Measurements from ENCODE around the gene ZNF592.
A peak's percentile ranks its signal among the peaks of the same experiment; 100 is the strongest.

The ZNF592 gene

DNA sequence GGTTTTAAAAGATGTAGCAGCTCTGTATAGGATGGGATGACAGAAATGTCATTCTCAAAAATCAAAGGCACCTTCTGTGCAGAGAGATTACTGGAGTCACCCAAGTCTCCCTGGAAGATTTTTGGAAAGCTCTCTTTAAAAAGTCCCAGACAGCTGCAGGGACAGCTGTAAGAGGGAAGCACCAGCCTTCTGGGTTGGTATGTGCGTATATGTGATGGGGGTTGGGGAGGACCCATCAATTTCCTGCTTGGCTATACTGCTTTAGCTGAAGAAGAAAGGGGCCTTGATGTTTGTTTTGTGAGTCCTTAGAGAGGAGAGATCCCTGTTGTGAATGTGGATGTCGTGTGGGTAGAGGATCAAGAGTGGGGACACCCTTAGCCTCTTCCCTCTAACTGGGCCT is 27.0 kb upstream of the ZNF592 start:
- Histone ChIP-seq H3K4me3 (replicated peaks; ENCODE audit: insufficient read depth, low read length) (no peak overlapping the region), H3K27ac (replicated peaks) (peak overlapping the region; percentile 75), H3K27me3 (ENCODE audit: insufficient read depth, poor library complexity, severe bottlenecking) (no peaks in the 10 kb centered on the region)
- TF ChIP-seq SPI1 (IDR thresholded peaks at IDR 0.05; ENCODE audit: borderline replicate concordance, low read depth), result no peak
- no peak for DNase-seq (ENCODE audit: low read depth in 1 of 2, low spot score in 1 of 2)

DNA sequence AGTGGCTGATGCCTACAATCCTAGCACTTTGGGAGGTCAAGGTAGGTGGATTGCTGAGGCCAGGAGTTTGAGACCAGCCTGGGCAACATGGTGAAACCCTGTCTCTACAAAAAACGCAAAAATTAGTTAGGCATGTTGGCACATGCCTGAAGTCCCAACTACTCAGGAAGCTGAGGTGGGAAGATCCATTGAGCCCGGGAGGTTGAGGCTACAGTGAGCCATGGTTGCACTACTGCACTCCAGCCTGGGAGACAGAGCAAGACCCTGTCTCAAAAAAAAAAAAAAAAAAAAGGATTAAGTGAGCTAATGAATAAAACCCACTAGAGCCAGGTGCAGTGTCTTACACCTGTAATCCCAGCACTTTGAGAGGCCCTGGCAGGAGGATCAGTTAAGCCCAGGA is 25.8 kb upstream of the ZNF592 start:
- no peak overlapping the region for H3K27ac ChIP-seq (replicated peaks)

GRCh38 chr15:84725001-84725491 is 23.3 kb upstream of the ZNF592 start:
- no peaks in the 10 kb centered on the region for H3K27me3 ChIP-seq (ENCODE audit: insufficient read depth, poor library complexity, severe bottlenecking)
- peak; percentile 38; the same call in 1 of the 2 replicates for TF ChIP-seq POLR2AphosphoS5 (IDR thresholded peaks at IDR 0.05; ENCODE audit: low read depth)
- TF ChIP-seq SPI1 (IDR thresholded peaks at IDR 0.05; ENCODE audit: borderline replicate concordance, low read depth), result peak; percentile 80
- TF ChIP-seq, protein P1, sequence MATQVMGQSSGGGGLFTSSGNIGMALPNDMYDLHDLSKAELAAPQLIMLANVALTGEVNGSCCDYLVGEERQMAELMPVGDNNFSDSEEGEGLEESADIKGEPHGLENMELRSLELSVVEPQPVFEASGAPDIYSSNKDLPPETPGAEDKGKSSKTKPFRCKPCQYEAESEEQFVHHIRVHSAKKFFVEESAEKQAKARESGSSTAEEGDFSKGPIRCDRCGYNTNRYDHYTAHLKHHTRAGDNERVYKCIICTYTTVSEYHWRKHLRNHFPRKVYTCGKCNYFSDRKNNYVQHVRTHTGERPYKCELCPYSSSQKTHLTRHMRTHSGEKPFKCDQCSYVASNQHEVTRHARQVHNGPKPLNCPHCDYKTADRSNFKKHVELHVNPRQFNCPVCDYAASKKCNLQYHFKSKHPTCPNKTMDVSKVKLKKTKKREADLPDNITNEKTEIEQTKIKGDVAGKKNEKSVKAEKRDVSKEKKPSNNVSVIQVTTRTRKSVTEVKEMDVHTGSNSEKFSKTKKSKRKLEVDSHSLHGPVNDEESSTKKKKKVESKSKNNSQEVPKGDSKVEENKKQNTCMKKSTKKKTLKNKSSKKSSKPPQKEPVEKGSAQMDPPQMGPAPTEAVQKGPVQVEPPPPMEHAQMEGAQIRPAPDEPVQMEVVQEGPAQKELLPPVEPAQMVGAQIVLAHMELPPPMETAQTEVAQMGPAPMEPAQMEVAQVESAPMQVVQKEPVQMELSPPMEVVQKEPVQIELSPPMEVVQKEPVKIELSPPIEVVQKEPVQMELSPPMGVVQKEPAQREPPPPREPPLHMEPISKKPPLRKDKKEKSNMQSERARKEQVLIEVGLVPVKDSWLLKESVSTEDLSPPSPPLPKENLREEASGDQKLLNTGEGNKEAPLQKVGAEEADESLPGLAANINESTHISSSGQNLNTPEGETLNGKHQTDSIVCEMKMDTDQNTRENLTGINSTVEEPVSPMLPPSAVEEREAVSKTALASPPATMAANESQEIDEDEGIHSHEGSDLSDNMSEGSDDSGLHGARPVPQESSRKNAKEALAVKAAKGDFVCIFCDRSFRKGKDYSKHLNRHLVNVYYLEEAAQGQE (IDR thresholded peaks at IDR 0.05; ENCODE audit: insufficient replicate concordance, low read depth), result no peak
- peak; percentile 66 to 85 for DNase-seq (ENCODE audit: low read depth in 1 of 2, low spot score in 1 of 2)
- H3K4me3 ChIP-seq (replicated peaks; ENCODE audit: insufficient read depth, low read length), result no peak overlapping the region
- peak overlapping the region; percentile 76 for H3K27ac ChIP-seq (replicated peaks)

More for the DNA sequence above, 25.8 kb upstream of the ZNF592 start:
- Histone ChIP-seq H3K4me3 (replicated peaks; ENCODE audit: insufficient read depth, low read length) (no peak overlapping the region), H3K27me3 (ENCODE audit: insufficient read depth, poor library complexity, severe bottlenecking) (no peaks in the 10 kb centered on the region)
- no peak for TF ChIP-seq POLR2AphosphoS5 (IDR thresholded peaks at IDR 0.05; ENCODE audit: low read depth)
- TF ChIP-seq, protein P2, sequence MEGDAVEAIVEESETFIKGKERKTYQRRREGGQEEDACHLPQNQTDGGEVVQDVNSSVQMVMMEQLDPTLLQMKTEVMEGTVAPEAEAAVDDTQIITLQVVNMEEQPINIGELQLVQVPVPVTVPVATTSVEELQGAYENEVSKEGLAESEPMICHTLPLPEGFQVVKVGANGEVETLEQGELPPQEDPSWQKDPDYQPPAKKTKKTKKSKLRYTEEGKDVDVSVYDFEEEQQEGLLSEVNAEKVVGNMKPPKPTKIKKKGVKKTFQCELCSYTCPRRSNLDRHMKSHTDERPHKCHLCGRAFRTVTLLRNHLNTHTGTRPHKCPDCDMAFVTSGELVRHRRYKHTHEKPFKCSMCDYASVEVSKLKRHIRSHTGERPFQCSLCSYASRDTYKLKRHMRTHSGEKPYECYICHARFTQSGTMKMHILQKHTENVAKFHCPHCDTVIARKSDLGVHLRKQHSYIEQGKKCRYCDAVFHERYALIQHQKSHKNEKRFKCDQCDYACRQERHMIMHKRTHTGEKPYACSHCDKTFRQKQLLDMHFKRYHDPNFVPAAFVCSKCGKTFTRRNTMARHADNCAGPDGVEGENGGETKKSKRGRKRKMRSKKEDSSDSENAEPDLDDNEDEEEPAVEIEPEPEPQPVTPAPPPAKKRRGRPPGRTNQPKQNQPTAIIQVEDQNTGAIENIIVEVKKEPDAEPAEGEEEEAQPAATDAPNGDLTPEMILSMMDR (IDR thresholded peaks at IDR 0.05; ENCODE audit: insufficient read depth, low read length), result no peak
- no peak for TF ChIP-seq SPI1 (IDR thresholded peaks at IDR 0.05; ENCODE audit: borderline replicate concordance, low read depth)
- TF ChIP-seq GABPA (IDR thresholded peaks at IDR 0.05; ENCODE audit: low read depth), result no peak
- TF ChIP-seq, protein P1 (IDR thresholded peaks at IDR 0.05; ENCODE audit: insufficient replicate concordance, low read depth), result no peak
- DNase-seq (ENCODE audit: low read depth in 1 of 2, low spot score in 1 of 2), result no peak

DNA sequence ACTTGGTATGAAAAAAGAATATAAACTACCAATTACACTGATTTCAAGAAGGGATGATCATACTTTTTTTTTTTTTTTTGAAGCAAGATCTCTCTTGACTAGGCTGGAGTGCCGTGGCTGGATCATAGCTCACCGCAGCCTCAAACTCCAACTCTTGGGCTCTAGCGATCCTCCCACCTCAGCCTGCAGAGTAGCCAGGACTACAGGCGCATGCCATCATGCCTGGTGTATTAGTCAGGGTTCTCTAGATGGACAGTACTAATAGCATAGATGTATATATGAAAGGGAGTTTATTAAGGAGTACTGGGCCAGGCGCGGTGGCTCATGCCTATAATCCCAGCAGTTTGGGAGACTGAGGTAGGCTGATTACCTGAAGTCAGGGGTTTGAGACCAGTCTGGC is 21.0 kb upstream of the ZNF592 start:
- no peak for DNase-seq (ENCODE audit: low read depth in 1 of 2, low spot score in 1 of 2)
- no peak overlapping the region for H3K4me3 ChIP-seq (replicated peaks; ENCODE audit: insufficient read depth, low read length)
- H3K27me3 ChIP-seq (ENCODE audit: insufficient read depth, poor library complexity, severe bottlenecking), result no peaks in the 10 kb centered on the region
- TF ChIP-seq, protein P1 (IDR thresholded peaks at IDR 0.05; ENCODE audit: insufficient replicate concordance, low read depth), result no peak
- TF ChIP-seq GABPA (IDR thresholded peaks at IDR 0.05; ENCODE audit: low read depth) (no peak), POLR2AphosphoS5 (IDR thresholded peaks at IDR 0.05; ENCODE audit: low read depth) (no peak), SPI1 (IDR thresholded peaks at IDR 0.05; ENCODE audit: borderline replicate concordance, low read depth) (no peak)
- TF ChIP-seq, protein P2 (IDR thresholded peaks at IDR 0.05; ENCODE audit: insufficient read depth, low read length), result no peak
- H3K27ac ChIP-seq (replicated peaks), result no peak overlapping the region

Data from HL-60 (cell line).